Subcutaneous adipose tissue (tissue), 4 donors: ENCODE results near the gene AQP5. TPM values are rescaled to one million over a fixed set of nuclear protein-coding genes. Genes with fewer than 3 reads are reported as not detected.

Source experiments
- CTCF ChIP-seq: fragments of 450-650 bp; IDR thresholded peaks from one replicate; pipeline ENCODE4 v1.5.1; 2016; ENCODE audit warnings: low read depth, mild to moderate bottlenecking, control low read depth, antibody characterized with exemption, moderate library complexity
- total RNA-seq, 4 donors: library from RNA; depleted of rRNA; stranded (reverse); fragments of >200 nt; gene quantifications; one replicate each; pipeline ENCODE4 v1.1.0, GENCODE V29; 2016

Gene AQP5
- total RNA-seq, 4 donors from 2014 or later: not detected

GRCh38 chr12:49942921-49943624 is 18.6 kb upstream of the AQP5 start:
- no peak for TF ChIP-seq CTCF

GRCh38 chr12:49943625-49943960 is 18.1 kb upstream of the AQP5 start:
- no peak for TF ChIP-seq CTCF

GRCh38 chr12:49944046-49944445 is 17.6 kb upstream of the AQP5 start:
- TF ChIP-seq CTCF: no peak

- no peak for TF ChIP-seq CTCF
Observed at GRCh38 chr12:49944718-49945117, 17.0 kb upstream of the AQP5 start.

GRCh38 chr12:49945394-49946080 is 16.1 kb upstream of the AQP5 start:
- no peak for TF ChIP-seq CTCF

GRCh38 chr12:49946086-49946485 is 15.6 kb upstream of the AQP5 start:
- no peak for TF ChIP-seq CTCF

GRCh38 chr12:49946497-49946896 is 15.2 kb upstream of the AQP5 start:
- TF ChIP-seq CTCF: no peak
